GM12878 (cell line): ENCODE measurements around the gene PCID2. TPM values are rescaled to one million over a fixed set of nuclear protein-coding genes. Genes with fewer than 3 reads are reported as not detected.

Experiments used
- ATAC-seq: fragments of 200-7000 bp; cut with Tn5 transposase; 3 replicates; pipeline ENCODE4 v1.9.1; 2020; ENCODE audit warnings: mild to moderate bottlenecking, moderate library complexity
- BruUV-seq: library from RNA; stranded (reverse); fragments of 400-500 nt; replicated peaks from 2 replicates; lab custom pipeline; 2021; lab: Mats Ljungman, UMichigan
- CTCF ChIA-PET: fragments of 300-600 bp; sonication (Branson Sonifier 250); formaldehyde crosslinking; extraction: SDS; loops from one replicate; lab custom pipeline; 2021; ENCODE audit warnings: inconsistent platforms; lab: Yijun Ruan, JAX
- POLR2A ChIA-PET: fragments of 350-600 bp; formaldehyde crosslinking; extraction: SDS; loops from one replicate; lab custom pipeline; 2021; ENCODE audit warnings: inconsistent platforms; lab: Charles Lee
- RAD21 ChIA-PET: fragments of 300-600 bp; sonication (Branson Sonifier 250); formaldehyde crosslinking; loops from one replicate; lab custom pipeline; 2023; ENCODE audit warnings: antibody characterized with exemption; ENCODE audit not compliant: unreplicated experiment; lab: Charles Lee
- SMC1A ChIA-PET: fragments of 300-600 bp; sonication (Branson Sonifier 250); formaldehyde crosslinking; loops from one replicate; lab custom pipeline; 2023; ENCODE audit not compliant: unreplicated experiment, uncharacterized antibody; lab: Charles Lee
- DNase-seq: peaks from one replicate; pipeline ENCODE4 v3.0.0-alpha.2; 2011; ENCODE audit warnings: low read depth, low spot score
- FAIRE-seq: peaks from 3 replicates; lab custom pipeline; 2011; peaks lifted over from hg19 to GRCh38; lab: Jason Lieb, UNC
- H2AFZ ChIP-seq: 2 replicates; pipeline ENCODE4 v1.6.0; 2011; ENCODE audit warnings: low read depth, low read length, control low read depth; ENCODE audit not compliant: control insufficient read depth
- H3K27ac ChIP-seq: 2 replicates; pipeline ENCODE4 v1.5.1; 2011; ENCODE audit warnings: control low read depth; ENCODE audit not compliant: control insufficient read depth, insufficient read depth
- H3K27me3 ChIP-seq, 2 experiments: replicated peaks in 1 of 2; 2 replicates each; pipeline versions ENCODE4 v1.6.0 to v1.6.1; 2011; ENCODE audit warnings: low read length in 1 of 2; ENCODE audit not compliant: control insufficient read depth in 2 of 2, insufficient read depth in 2 of 2
- H3K36me3 ChIP-seq, 2 experiments: 2 replicates each; pipeline ENCODE4 v1.5.1; 2011; ENCODE audit warnings: low read length in 1 of 2; ENCODE audit not compliant: control insufficient read depth in 2 of 2, insufficient read depth in 2 of 2
- H3K4me1 ChIP-seq: 2 replicates; pipeline ENCODE4 v1.6.1; 2011; ENCODE audit warnings: mild to moderate bottlenecking, low read length, moderate library complexity, mixed read lengths; ENCODE audit not compliant: control insufficient read depth, insufficient read depth
- H3K4me2 ChIP-seq: 2 replicates; pipeline ENCODE4 v1.6.0; 2011; ENCODE audit warnings: control low read depth; ENCODE audit not compliant: control insufficient read depth, insufficient read depth
- H3K4me3 ChIP-seq: fragments of 200-600 bp; sonication (generic); 2 replicates; pipeline ENCODE4 v1.5.1; 2016
- H3K79me2 ChIP-seq: 2 replicates; pipeline ENCODE4 v1.6.0; 2011; ENCODE audit warnings: low read length; ENCODE audit not compliant: control insufficient read depth, insufficient read depth
- H3K9ac ChIP-seq: 2 replicates; pipeline ENCODE4 v1.8.0; 2011; ENCODE audit warnings: low read length, control low read depth, mixed read lengths; ENCODE audit not compliant: control insufficient read depth, insufficient read depth
- H3K9me3 ChIP-seq: replicated peaks from 3 replicates; pipeline ENCODE4 v1.5.1; 2011; ENCODE audit warnings: mild to moderate bottlenecking, low read length; ENCODE audit not compliant: control insufficient read depth, insufficient read depth
- H4K20me1 ChIP-seq: 2 replicates; pipeline ENCODE4 v1.6.0; 2011; ENCODE audit not compliant: control insufficient read depth, insufficient read depth
- ASH2L ChIP-seq: fragments of 300-600, 200-600 bp; sonication (generic); IDR thresholded peaks from 2 replicates; pipeline ENCODE4 v1.6.1; 2017; ENCODE audit warnings: low read depth, mild to moderate bottlenecking, borderline replicate concordance
- ATF3 ChIP-seq: IDR thresholded peaks from 2 replicates; pipeline ENCODE4 v1.6.1; 2011; ENCODE audit warnings: low read depth, mild to moderate bottlenecking, low read length, moderate library complexity, borderline replicate concordance; ENCODE audit errors: extremely low read depth
- EGR1 ChIP-seq, 2 experiments: IDR thresholded peaks; 1 replicate in 1 of 2; 2 replicates in 1 of 2; pipeline ENCODE4 v1.6.1; 2011 to 2012; ENCODE audit warnings: low read depth in 2 of 2, low read length in 2 of 2, borderline replicate concordance in 1 of 2, mild to moderate bottlenecking in 1 of 2, moderate library complexity in 1 of 2
- KLF5 ChIP-seq: fragments of 450-650 bp; IDR thresholded peaks from 2 replicates; pipeline ENCODE4 v1.6.1; 2014; ENCODE audit warnings: mild to moderate bottlenecking; ENCODE audit not compliant: partially characterized antibody
- MEF2B ChIP-seq: fragments of 450-650 bp; IDR thresholded peaks from 2 replicates; pipeline ENCODE4 v1.6.1; 2018; ENCODE audit warnings: mild to moderate bottlenecking, moderate library complexity; ENCODE audit not compliant: partially characterized antibody, poor library complexity, severe bottlenecking
- NFYA ChIP-seq: IDR thresholded peaks from 2 replicates; pipeline ENCODE4 v1.6.1; 2011; ENCODE audit warnings: low read depth, mild to moderate bottlenecking, low read length, improper control_type of control experiment, borderline replicate concordance
- PML ChIP-seq: IDR thresholded peaks from 2 replicates; pipeline ENCODE4 v1.6.1; 2012; ENCODE audit warnings: low read length, inconsistent platforms
- POLR2A ChIP-seq: IDR thresholded peaks from 2 replicates; pipeline ENCODE4 v1.6.1; 2011; ENCODE audit warnings: low read depth, mild to moderate bottlenecking, low read length
- SUPT20H ChIP-seq: IDR thresholded peaks from 2 replicates; pipeline ENCODE4 v1.6.1; 2011; ENCODE audit warnings: low read depth, mild to moderate bottlenecking, low read length, moderate library complexity, borderline replicate concordance; ENCODE audit not compliant: control insufficient read depth
- ZBTB40 ChIP-seq: fragments of 450-650 bp; IDR thresholded peaks from 2 replicates; pipeline ENCODE4 v1.6.1; 2016; ENCODE audit warnings: mild to moderate bottlenecking, moderate library complexity, borderline replicate concordance
- ZNF24 ChIP-seq: fragments of 450-650 bp; IDR thresholded peaks from 2 replicates; pipeline ENCODE4 v1.6.1; 2017; ENCODE audit warnings: antibody characterized with exemption, mild to moderate bottlenecking
- ZNF274 ChIP-seq: IDR thresholded peaks from one replicate; pipeline ENCODE4 v1.8.0; 2011; ENCODE audit not compliant: insufficient read length, insufficient read depth
- ZSCAN29 ChIP-seq: fragments of 450-650 bp; IDR thresholded peaks from 2 replicates; pipeline ENCODE4 v1.6.1; 2017; ENCODE audit warnings: mild to moderate bottlenecking, moderate library complexity
- WGBS: methylation state at CpG from one replicate; pipeline ENCODE4 v1.1.6; 2016; ENCODE audit warnings: low lambda C conversion rate; ENCODE audit not compliant: insufficient replicate concordance, insufficient coverage; ENCODE audit errors: missing lambda C conversion rate; 5-methylcytosine and 5-hydroxymethylcytosine counted together
- in situ Hi-C: fragments of 300-500 bp; cut with MboI; formaldehyde crosslinking; loops from 9 replicates; pipeline ENCODE4 v1.14.3; 2018; ENCODE audit warnings: mixed read lengths
- intact Hi-C: fragments of 100-400 bp; cut with micrococcal nuclease; formaldehyde crosslinking; loops from one replicate; pipeline ENCODE4 v1.14.2; 2022; ENCODE audit not compliant: unreplicated experiment
- polyA plus RNA-seq, 11 experiments: library from polyadenylated mRNA; depleted of rRNA in 4 of 11; unstranded in 6 of 11; stranded (reverse) in 5 of 11; fragments of >200 nt; fragmentation: Nextera tagmentation in 4 of 11; fragmentation: Illumina TruSeq in 1 of 11; extraction: Ambion mirVana in 4 of 11; extraction: Trizol in 1 of 11; gene quantifications; 1 replicate in 1 of 11; 2 replicates in 10 of 11; pipeline versions ENCODE4 v1.2.1 to v1.2.3, GENCODE V29; 2011 to 2016; ENCODE audit warnings: inconsistent platforms in 2 of 11, missing spikeins in 2 of 11, low read depth in 1 of 11
- total RNA-seq, 4 experiments: library from RNA; depleted of rRNA in 3 of 4; stranded (reverse); fragments of >200 nt in 3 of 4; fragmentation: Illumina TruSeq in 1 of 4; extraction: Trizol in 1 of 4; gene quantifications; 2 replicates each; pipeline versions ENCODE4 v1.2.1 to v1.2.3, GENCODE V29; 2013 to 2021

PCID2 gene
- total and polyA plus RNA-seq, 10 of the 15 experiments (the other 5 are each of a cell fraction or from before 2014, with no cell fraction given) = 37.0 to 98.1 (median 58.3) TPM

GRCh38 chr13:113201815-113202214, 6.7 kb downstream of the PCID2 start:
- H3K27ac ChIP-seq = no peak overlapping the region
- no TSS peak for BruUV-seq
- H3K79me2 ChIP-seq = peaks cover 27% of the 10 kb centered on the region
- TF ChIP-seq ATF3 (no peak), ZNF274 (no peak), PML (no peak), KLF5 (no peak), ZSCAN29 (no peak)
- no peaks in the 10 kb centered on the region for H3K27me3 ChIP-seq
- no peaks in the 10 kb centered on the region for H4K20me1 ChIP-seq
- FAIRE-seq (no peak), ATAC-seq (no peak; the same call in 2 of the 3 replicates), DNase-seq (no peak)
- ChIA-PET POLR2A (no interaction called here), SMC1A (no interaction called here), CTCF (no interaction called here), RAD21 (no interaction called here)
- peaks cover 2 to 17% of the 10 kb centered on the region in 2 experiments for H3K36me3 ChIP-seq
- H2AFZ ChIP-seq = no peak overlapping the region
- no peaks in the 10 kb centered on the region for H3K9me3 ChIP-seq
- whole genome bisulfite sequencing = 98% methylated on average over 2 of the region's 2 CpGs
- no peak overlapping the region for H3K4me2 ChIP-seq
- H3K4me3 ChIP-seq = no peak overlapping the region
- in situ Hi-C loops (no loop called here), intact Hi-C loops (loop anchor here (10.0 kb wide), 1 partner anchor 257 kb away; no protein-coding TSS in a partner anchor)
- H3K4me1 ChIP-seq = no peaks in the 10 kb centered on the region
- H3K9ac ChIP-seq = no peak overlapping the region

- POLR2A ChIA-PET = no interaction called here
- peaks cover 5% of the 10 kb centered on the region for H3K79me2 ChIP-seq
- in situ Hi-C loops = no loop called here
- TF ChIP-seq EGR1 (IDR thresholded peaks at IDR 0.05; ENCODE audit: borderline replicate concordance in 1 of 2, low read depth in 2 of 2, low read length in 2 of 2) (no peak), ZBTB40 (no peak), ZNF24 (no peak), SUPT20H (no peak), NFYA (no peak), MEF2B (no peak), ASH2L (no peak), POLR2A (no peak)
Observed at GRCh38 chr13:113196970-113197737, 11.3 kb downstream of the PCID2 start.

More at GRCh38 chr13:113196970-113197737, 11.3 kb downstream of the PCID2 start:
- Histone ChIP-seq H4K20me1 (no peaks in the 10 kb centered on the region), H3K9me3 (no peaks in the 10 kb centered on the region), H3K36me3 (peaks cover 9 to 17% of the 10 kb centered on the region in 2 experiments), H3K4me3 (no peak overlapping the region), H3K27ac (no peak overlapping the region), H3K4me1 (no peaks in the 10 kb centered on the region), H3K4me2 (no peak overlapping the region), H3K9ac (no peak overlapping the region), H2AFZ (no peak overlapping the region), H3K27me3 (no peaks in the 10 kb centered on the region)
- intact Hi-C loops = no loop called here
- no TSS peak for BruUV-seq
- ChIA-PET RAD21 (no interaction called here), SMC1A (interaction anchor here (0.7 kb wide), 1 partner anchor 14 kb away, joined by 3 read pairs; no protein-coding TSS in a partner anchor), CTCF (no interaction called here)
- ATAC-seq (no peak), FAIRE-seq (no peak), DNase-seq (no peak)
- WGBS = 85% methylated on average over 9 of the region's 9 CpGs
